ENCODE measurements around the gene ZNF513.
"Not testable (repeated sequence)": the region's sequence is repeated elsewhere in the genome, so short reads cannot be mapped to it uniquely, and the experiment has no call there.

The ZNF513 gene, protein sequence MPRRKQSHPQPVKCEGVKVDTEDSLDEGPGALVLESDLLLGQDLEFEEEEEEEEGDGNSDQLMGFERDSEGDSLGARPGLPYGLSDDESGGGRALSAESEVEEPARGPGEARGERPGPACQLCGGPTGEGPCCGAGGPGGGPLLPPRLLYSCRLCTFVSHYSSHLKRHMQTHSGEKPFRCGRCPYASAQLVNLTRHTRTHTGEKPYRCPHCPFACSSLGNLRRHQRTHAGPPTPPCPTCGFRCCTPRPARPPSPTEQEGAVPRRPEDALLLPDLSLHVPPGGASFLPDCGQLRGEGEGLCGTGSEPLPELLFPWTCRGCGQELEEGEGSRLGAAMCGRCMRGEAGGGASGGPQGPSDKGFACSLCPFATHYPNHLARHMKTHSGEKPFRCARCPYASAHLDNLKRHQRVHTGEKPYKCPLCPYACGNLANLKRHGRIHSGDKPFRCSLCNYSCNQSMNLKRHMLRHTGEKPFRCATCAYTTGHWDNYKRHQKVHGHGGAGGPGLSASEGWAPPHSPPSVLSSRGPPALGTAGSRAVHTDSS

DNA sequence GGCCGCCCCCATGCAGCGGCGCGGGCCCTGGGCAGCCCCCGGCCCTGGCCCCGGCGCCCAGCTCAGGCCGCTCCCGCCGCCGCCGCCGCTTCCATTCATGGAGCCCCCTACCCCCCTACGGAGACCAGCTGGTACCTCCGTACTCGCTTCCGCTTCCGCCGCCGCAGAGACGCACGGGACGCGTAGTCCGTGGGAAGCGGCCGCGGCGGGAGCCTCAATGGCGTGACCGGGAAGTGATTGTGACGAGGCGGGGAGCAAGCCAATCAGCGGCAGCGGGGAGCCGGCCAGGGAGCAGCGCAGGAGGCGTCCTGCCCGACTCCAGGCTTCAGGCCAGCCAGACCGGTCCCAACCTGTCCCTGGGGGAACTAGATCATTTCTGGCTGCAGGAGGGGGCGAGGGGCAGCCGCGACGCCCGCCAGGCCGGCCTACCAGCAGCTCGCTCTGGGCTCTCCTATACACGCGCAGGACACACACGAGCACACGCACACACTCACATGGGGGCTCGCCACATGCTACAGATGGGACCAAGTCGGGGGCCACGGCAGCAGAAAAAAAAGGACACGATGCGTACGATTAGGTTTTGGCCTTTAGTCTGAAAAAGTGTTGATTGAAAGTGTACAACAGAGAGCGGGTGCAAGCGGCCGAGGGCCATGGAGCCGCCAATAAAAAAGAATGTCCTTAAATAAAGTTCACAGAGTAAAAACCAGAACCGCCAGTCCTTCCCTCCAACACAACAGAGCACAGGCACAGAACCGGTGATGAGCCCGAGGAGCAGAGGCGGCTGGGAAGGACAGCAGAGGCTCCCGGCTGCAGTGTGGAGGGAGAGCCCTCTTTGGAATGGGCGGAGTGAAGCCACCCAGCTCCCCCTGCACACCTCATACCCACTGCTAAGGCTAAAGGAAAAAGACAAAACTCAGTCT lies at the start of gene ZNF513:
TSS of gene ZNF513 (minus strand) at position 109 of the 920 bp plus-strand sequence. CDS start 208 bp downstream, outside the sequence.
- peak; percentile 43 to 87 for DNase-seq

DNA sequence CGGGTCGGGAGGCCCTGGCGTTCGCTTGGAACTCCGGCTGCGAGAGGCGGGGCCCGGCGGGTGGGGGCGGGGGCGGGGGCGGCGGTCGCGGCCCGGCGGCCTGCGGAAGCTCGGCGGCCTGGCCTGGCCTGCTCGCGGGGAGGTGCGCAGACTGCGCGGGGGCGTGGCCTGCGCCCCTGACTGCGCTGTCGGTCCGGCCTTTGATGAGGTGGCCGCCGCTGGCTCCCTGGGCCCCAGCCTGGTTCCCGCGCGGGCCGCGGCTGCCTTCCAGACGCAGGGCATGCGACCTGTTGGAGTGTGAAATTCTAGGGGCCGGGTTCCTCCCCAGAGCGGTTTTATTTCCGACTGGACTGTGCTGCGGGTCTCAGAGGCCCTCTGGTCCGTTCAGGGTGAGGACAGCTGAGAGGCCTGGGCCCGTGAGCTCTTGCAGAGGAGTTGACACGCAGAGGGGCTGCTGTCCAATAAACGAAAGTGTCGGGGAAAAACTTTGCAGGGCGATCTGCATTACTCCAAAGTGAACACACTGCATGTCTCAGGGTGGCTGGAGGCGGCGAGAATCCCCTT lies 48.5 kb upstream of the ZNF513 start:
- no peak for DNase-seq

DNA sequence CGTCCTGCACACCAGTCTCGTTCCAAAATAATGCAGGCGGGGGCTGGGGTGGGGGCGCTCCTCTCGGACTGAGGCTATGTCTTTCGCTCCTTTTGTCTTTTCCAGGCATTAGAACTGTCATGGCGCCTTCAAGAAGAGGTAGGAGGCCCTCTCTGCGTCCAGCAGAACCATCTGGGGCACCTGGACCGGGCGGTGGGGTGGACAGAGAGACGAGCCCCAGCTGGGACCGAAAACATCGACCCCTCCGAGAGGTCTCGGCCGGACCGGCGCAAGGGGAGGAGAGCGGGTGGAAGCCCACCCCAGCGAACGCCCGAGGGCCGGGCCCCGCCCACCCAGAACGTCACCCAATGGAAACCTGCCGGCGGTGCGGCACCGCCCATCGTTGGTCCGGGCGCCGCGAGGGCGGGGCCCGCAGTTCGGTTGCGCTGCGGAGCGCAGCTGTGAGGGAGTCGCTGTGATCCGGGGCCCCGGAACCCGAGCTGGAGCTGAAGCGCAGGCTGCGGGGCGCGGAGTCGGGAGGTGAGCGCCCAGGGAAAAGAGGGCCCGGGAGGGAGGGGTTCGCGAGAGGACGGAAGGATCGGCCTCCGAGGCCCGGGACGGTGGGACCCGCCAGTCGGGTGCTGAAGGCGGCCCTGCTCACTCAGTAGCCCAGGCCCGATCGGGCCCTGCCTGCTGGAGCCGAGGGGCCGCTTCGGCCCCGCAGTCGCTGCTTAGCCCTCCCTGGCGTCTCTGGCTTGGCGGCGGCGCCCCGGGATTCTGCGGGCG lies 47.9 kb upstream of the ZNF513 start, which contains the start of gene NRBP1:
TSS of gene NRBP1 (plus strand) at position 419 of the 765 bp plus-strand sequence. CDS start 4,643 bp downstream, outside the sequence.
- DNase-seq = peak; percentile 39 to 69

DNA sequence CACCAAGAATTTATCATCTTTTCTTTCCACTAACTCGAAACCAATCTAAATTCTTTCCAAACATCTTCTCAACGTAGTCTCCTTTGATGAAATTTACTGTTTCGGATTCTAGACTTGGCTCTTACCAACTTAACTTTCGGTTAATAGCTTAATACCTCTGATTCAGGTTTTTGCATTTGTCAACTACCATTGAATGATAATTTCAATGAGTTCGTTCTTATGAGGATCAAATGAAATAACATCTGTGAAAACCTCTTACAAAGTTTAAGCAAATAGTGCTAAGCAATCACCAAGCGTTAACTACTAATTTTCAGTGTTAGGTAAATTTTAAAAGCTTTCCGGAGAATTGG lies 47.3 kb upstream of the ZNF513 start:
- DNase-seq = no peak

DNA sequence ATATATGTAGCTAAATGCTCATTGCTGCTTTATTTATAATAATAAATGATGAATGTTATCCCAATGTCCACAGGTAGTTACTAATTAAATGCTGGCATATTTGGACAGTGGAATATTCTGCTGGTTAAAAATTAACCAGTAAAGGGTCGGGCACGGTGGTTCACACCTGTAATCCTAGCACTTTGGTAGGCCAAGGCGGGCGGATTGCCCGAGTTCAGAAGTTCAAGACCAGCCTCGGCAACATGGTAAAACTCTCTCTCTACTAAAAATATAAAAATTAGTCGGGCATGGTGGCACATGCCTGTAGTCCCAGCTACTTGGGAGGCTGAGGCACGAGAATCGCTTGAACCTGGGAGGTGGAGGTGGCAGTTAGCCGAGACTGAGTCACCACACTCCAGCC lies 44.5 kb upstream of the ZNF513 start:
- not testable (repeated sequence) for DNase-seq

DNA sequence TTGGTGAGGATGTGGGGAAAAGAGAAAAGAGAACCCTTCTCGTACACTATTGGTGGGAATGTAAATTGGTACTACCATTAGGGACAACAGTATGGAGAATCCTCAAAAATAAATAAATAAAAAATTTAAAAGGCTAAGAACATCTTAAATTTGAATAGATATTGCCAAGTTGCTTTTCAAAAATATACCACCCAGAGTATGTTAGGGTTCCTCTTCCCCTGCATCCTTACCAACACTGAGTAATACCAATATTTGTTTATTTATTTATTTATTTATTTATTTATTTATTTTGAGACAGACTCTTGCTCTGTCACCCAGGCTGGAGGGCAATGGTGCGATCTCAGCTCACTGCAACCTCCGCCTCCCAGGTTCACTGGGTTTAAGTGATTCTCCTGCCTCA lies 42.4 kb upstream of the ZNF513 start:
- DNase-seq = no peak

DNA sequence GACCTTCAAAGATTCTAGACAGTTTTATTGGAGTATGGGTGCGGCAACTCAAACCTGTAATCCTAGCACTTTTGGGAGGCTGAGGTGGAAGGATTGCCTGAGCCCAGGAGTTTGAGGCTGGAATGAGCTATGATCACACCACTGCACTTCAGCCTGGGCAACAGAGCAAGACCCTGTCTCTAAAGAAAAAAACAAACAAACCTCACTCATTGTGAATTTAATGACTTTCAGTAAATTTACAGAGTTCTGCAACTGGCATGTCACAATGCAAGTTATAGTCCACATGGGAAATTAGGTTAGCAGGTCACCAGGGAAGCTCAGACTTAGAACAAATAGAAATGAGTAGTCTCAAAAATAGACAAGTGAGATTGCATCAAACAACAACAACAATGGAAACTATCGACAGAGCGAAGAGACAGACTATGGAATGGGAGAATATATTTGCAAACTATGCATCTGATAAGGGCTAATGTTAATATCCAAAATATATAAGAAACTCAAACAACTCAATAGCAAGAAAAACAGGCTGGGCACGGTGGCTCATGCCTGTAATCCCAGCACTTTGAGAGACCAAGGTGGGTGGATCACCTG lies 41.2 kb upstream of the ZNF513 start:
- DNase-seq = no peak

DNA sequence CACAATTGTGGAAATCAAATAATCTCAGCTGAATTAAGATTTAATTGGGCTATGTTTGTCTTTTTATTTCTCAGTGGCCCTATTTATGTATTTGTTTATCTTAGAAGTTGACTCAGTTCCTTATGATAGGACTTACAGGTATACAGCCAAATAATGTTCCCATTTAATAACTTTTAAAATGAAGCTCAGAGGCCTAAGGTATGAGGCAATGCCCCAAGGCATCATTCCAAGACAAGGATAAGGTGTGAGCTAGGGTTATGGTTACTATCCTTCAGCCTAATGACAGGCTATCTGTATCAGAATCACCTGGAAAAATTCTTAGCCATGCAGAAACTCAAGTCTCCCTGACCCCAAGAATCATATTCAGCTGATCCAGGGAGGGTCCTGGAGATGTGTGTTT lies 40.5 kb upstream of the ZNF513 start:
- DNase-seq = no peak

DNA sequence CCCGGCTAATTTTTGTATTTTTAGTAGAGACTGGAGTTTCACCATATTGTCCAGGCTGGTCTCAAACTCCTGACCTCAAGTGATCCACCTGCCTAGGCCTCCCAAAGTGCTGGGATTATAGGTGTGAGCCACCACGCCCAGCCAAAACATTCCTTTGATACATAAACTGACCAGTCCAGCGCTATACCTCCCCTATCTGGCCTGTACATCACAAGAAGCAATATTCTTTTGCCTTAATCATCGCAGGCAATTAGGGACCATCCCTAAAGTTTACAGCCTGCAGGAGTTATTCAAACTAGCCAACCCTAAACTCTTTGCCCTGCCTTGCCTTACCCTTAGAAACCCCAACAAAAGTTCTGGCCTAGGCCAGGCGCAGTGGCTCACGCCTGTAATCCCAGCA lies 35.6 kb upstream of the ZNF513 start:
- DNase-seq = no peak

DNA sequence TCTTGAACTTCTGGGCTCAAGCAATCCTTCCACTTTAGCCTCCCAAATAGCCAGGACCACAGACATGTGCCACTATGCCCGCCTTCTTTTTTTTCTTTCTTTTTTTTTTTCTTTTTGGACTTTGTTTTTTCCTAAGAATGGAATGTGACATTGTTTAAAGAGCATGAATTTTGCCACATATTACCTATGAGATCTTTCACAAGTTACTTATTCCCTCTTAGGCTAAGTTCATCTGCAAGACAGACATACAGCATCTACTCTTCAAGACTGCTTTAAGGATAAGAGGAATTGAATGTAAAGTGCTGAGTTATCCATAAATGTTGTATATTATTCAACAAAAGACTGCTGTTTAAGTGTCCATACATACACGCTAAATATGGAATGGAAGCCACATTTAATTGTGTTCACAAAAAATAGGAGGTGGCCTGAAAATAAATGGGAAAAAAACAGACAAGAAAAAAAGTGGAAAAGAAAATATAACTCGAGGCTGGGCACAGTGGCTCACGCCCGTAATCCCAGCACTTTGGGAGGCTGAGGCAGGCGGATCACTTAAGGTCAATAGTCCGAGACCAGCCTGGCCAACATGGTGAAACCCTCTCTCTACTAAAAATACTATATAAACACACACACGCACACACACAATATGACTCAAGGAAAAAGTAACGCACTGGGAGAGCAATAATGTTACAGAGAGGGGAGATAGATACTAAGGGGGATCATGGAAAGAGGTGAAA lies 32.1 kb upstream of the ZNF513 start:
- DNase-seq = no peak

DNA sequence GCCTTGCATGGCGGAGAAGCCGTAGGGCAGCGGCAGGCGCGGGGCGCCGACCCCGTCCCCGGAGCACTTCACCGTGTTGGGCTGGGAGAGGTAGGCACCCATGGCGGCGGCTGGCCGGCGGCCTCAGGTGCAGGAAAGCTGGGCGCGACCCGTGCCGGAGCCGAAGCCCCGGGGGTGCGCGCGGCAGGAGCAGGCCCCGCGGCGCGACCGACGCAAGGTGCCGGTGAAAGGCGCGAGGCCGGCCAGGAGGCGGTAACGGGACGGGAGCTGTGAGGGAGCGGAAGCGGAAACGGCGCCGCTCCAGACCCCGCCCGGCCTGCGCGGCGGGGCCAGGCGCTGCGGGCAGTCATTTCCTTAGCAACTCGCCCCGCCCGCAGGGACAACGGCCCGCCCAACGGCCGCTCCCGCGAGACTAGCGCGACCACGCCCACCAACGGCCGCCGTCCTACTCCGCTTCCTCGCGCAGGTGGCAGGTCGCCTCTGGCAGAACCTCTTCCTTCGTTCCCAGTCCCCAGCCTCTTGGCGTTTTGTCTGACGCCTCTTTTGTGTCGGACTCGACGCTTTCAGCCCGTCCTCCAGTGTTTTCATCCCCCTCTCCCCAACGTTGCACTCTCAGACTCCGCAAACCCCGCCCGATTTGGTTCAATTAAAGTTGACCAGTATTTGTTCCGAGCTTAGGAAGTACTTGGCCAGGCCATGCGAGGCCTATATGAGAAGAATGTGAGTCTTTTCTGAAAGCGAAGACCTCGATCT lies 29.0 kb upstream of the ZNF513 start, which contains the start of gene PPM1G:
TSS of gene PPM1G (minus strand) at position 271 of the 753 bp plus-strand sequence. CDS start at position 102, 169 bp downstream.
- peak; percentile 44 to 77 for DNase-seq

DNA sequence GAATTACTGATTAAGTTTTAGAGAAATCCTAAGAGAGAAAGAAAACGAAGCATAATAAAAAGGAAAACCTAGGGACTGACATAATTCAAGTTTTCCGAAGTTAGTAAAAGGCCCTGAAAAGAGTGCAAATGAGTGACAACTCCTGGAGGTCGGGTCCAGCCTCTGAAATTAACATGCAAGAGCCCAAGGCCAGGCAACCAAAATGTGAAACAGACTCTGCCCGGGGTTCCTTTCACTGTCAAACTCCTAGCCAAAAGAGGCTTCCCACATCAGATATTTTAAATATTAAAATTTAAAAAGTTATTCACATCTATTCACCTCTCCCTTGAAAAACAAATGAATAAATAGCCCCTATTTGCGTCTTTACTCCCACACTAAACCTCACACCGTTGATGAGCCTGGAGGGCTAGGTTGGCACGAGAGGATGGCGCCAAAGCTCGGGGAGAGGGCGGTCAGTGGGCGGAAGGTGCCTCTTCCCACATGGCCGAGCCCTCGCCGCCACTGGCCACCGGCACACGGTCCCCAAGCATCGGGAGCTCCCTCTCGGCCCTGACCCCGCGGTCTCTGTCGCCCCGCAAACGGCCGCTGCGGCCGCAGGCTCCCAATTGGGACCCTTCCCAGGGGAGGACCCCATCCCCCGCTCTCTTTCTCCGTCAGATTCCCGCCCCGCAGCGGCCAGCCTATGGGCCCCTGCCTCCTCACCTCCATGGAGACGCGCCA lies 28.2 kb upstream of the ZNF513 start:
- no peak for DNase-seq

DNA sequence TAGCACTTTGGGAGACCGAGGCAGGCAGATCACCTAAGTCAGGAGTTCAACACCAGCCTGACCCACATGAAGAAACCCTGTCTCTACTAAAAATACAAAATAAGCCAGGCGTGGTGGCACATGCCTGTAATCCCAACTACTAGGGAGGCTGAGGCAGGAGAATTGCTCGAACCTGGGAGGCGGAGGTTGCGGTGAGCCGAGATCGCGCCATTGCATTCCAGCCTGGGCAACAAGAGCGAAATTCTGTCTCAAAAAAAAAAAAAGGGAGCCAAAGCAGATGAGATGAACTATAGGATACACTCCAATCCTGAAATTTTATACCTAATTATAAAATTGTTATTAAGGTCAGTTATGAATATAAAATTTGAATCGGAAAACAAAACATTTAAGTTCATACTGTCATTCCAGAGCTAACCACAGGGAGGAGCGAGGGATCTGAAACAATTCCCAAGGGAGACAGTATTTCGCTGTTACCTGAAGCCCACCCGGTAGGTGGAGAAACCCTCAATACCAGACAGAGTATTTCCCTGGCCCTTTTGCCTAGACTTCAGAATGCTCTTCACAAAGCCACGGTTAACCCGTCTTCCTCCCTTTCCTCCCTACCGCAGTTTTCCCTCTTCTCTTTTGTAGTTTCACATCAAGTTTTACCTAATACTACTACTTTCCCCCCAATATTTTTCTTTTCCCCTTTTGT lies 27.4 kb upstream of the ZNF513 start:
- DNase-seq = no peak

DNA sequence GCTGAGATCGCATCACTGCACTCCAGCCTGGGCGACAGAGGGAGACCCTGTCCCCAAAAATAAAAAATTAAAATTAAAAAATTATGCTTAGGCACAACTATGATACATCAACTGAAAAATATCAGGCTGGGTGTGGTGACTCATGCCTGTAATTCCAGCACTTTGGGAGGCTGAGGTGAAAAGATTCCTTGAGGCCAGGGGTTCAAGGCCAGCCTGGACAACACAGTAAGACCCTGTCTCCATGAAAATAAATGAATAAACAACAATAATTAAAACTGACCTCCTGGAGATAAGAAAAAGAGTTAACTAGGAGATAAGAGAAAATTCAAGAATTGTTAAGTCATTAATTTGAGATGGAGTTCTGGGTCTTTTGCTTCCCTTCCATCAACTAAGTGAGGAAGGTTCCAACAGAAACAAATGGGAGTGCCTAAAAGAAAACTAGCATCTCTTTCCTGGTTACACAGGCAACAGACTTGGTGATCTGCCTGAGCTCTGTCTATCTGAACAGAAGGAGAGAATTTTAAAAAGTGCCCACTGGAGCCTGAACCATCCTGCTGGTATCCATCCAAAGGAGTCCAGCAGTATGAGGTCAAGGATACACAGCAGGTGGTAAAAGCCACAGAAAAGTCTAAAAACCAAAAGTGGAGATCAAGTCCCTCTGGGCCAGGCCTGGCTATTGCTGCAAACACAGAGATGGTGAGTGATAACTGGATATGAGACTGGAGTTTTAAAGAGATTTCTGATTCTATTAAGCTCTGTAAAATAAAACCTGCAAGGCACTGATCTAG lies 20.0 kb upstream of the ZNF513 start:
- DNase-seq = no peak

DNA sequence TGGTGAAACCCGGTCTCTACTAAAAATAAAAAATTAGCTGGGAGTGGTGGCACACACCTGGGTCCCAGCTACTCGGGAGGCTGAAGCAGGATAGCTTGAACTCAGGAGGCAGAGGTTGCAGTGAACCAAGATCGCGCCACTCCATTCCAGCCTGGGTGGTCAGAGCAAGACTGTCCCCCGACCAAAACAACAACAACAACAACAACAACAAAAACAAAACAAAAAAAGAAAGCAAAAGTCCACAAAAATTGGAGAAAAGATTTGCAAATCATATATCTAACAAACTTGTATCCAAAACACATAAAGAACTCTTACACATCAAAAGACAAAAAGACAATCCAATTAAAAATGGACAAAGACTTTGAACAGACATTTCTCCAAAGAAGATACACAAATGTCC lies 18.4 kb upstream of the ZNF513 start:
- no peak for DNase-seq

DNA sequence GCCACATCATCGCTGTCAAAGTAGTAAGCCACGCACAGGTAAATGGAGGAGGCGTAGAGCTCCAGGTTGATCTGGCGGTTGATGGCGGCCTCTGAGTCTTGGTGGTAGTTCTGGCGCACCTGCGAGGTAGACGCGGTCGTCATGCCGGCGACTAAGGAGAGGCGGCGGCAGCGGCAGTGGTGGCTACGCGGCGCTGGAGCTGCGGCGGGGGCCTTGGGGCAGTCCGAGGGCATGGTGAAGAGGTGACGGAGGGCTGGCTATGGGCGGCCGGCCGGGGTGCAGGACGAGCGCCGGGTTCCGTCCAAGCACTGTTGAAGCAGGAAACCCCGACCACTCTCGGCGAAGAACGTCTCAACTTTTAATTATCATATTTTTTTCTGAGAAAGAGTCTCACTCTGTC lies 12.7 kb upstream of the ZNF513 start:
- no peak for DNase-seq

DNA sequence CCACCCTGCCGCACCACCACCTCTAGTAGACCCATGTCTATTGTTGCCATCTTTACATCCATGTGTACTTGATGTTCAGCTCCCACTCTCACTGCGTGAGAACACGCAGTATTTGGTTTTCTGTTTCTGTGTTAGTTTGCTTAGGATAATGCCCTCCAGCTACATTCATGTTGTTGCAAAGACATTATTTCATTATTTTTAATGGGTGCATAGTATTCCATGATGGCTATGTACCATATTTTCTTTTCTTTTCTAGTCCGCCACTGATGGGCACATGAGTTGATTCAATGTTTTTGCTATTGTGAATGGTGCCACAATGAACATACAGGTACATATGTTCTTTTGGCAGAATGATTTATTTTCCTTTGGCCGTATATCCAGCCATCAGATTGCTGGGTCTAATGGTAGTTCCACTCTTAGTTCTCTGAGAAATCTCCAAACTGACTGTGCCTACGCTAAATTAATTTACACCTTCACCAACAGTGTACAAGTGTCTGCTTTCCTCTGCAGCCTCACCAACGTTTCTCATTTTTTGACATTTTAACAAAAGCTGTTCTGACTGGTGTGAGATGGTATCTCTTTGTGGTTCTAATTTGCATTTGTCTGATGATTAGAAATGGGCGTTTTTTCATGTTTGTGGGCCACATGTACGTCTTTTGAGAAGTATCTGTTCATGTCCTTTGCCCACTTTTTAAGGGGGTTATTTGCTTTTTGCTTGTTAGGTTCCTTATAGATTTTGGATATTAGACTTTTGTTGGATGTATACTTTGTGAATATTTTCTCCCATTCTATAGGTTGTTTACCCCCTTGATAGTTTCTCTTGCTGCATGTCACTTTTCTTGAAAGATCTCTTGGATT lies 10.5 kb upstream of the ZNF513 start:
- no peak for DNase-seq

Measured in cerebellar nuclear complex (tissue), 1 donor.